K562 (cell line): ENCODE results near the gene CAB39.

Experiments used
- CBFB ChIP-seq: sonication (generic); formaldehyde crosslinking; IDR thresholded peaks from 2 replicates; pipeline ENCODE4 v1.4.0; 2020; ENCODE audit warnings: mild to moderate bottlenecking, missing genetic modification reagents
- EP300 ChIP-seq: IDR thresholded peaks from 2 replicates; pipeline ENCODE4 v1.6.1; 2012; ENCODE audit warnings: low read length, improper control_type of control experiment
- GABPA ChIP-seq: fragments of 200-800 bp; sonication (Bioruptor generic); conservative IDR thresholded peaks from 2 replicates; pipeline ENCODE4 v1.6.1; 2016; ENCODE audit warnings: low read depth, missing genetic modification characterization, missing compliant biosample characterization
- USF2 ChIP-seq: sonication (generic); formaldehyde crosslinking; IDR thresholded peaks from 2 replicates; pipeline ENCODE4 v1.5.0; 2020; ENCODE audit warnings: missing genetic modification reagents
- ZNF124 ChIP-seq: sonication (generic); formaldehyde crosslinking; IDR thresholded peaks from 2 replicates; pipeline ENCODE4 v1.8.1; 2022; ENCODE audit warnings: missing genetic modification reagents
- ZNF318 ChIP-seq, 2 experiments: fragments of 450-650 bp; IDR thresholded peaks; 2 replicates each; pipeline ENCODE4 v1.6.1; 2016; ENCODE audit warnings: mild to moderate bottlenecking in 2 of 2, borderline replicate concordance in 1 of 2, low read depth in 1 of 2, moderate library complexity in 1 of 2
- TF ChIP-seq, protein P1 (sequence below): sonication (generic); formaldehyde crosslinking; IDR thresholded peaks from 2 replicates; pipeline ENCODE4 v1.8.1; 2023; ENCODE audit warnings: missing genetic modification reagents, mild to moderate bottlenecking, borderline replicate concordance

- TF ChIP-seq USF2 (CRISPR knock-in tag) (no peak), ZNF124 (CRISPR knock-in tag) (no peak), GABPA (tag) (no peak), ZNF318 (IDR thresholded peaks at IDR 0.05; ENCODE audit: borderline replicate concordance in 1 of 2, low read depth in 1 of 2) (no peak), EP300 (no peak), CBFB (no peak)
- TF ChIP-seq, protein P1, sequence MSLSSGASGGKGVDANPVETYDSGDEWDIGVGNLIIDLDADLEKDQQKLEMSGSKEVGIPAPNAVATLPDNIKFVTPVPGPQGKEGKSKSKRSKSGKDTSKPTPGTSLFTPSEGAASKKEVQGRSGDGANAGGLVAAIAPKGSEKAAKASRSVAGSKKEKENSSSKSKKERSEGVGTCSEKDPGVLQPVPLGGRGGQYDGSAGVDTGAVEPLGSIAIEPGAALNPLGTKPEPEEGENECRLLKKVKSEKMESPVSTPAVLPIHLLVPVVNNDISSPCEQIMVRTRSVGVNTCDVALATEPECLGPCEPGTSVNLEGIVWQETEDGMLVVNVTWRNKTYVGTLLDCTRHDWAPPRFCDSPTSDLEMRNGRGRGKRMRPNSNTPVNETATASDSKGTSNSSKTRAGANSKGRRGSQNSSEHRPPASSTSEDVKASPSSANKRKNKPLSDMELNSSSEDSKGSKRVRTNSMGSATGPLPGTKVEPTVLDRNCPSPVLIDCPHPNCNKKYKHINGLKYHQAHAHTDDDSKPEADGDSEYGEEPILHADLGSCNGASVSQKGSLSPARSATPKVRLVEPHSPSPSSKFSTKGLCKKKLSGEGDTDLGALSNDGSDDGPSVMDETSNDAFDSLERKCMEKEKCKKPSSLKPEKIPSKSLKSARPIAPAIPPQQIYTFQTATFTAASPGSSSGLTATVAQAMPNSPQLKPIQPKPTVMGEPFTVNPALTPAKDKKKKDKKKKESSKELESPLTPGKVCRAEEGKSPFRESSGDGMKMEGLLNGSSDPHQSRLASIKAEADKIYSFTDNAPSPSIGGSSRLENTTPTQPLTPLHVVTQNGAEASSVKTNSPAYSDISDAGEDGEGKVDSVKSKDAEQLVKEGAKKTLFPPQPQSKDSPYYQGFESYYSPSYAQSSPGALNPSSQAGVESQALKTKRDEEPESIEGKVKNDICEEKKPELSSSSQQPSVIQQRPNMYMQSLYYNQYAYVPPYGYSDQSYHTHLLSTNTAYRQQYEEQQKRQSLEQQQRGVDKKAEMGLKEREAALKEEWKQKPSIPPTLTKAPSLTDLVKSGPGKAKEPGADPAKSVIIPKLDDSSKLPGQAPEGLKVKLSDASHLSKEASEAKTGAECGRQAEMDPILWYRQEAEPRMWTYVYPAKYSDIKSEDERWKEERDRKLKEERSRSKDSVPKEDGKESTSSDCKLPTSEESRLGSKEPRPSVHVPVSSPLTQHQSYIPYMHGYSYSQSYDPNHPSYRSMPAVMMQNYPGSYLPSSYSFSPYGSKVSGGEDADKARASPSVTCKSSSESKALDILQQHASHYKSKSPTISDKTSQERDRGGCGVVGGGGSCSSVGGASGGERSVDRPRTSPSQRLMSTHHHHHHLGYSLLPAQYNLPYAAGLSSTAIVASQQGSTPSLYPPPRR (CRISPR knock-in tag) = no peak
These were observed 23.2 kb downstream of the CAB39 start for GRCh38 chr2:230735884-230736283.
